ENCODE results near the gene COL8A1. TPM values are rescaled to one million over a fixed set of nuclear protein-coding genes. Genes with fewer than 3 reads are reported as not detected.

COL8A1 gene
- total RNA-seq, 1 experiment from 2014 or later, result 0.13 TPM

DNA sequence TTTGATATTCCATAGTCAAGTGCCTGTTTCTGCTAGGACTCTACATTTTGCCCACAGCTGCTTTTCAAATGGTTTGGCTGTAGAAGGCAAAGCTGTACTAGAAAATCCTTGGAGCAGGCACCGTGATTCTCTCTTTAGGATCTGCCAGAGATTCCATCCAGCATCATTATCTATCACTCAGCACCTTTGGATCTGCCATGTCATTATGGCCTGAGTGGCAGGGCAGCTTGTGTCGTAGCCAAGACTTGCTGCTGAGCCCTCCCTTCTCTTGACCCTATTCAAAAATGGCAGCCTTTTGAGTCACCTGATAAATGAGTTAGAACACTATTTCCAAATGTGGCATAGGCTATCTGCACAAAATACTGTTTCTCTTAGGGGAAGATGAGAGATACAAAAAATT lies 171.2 kb downstream of the COL8A1 start:
- no peak for ATAC-seq
- no peaks in the 10 kb centered on the region for H3K36me3 ChIP-seq (ENCODE audit: control insufficient read depth, insufficient read depth, low read length)
- ChIA-PET CTCF (no interaction called here), POLR2A (no interaction called here)
- intact Hi-C loops (cut with micrococcal nuclease; ENCODE audit: unreplicated experiment), result no loop called here
- no peak for DNase-seq (ENCODE audit: low read depth, low spot score)
- H3K27me3 ChIP-seq (ENCODE audit: control insufficient read depth, insufficient read depth, low read length), result peaks cover 3% of the 10 kb centered on the region; the same call in 1 of the 2 replicates
- in situ Hi-C loops (cut with HindIII; ENCODE audit: low pct_unique_long_range_greater_than_20kb, low sequenced_read_pairs), result no loop called here
- peaks cover 6% of the 10 kb centered on the region; the same call in 1 of the 2 replicates for H3K9me3 ChIP-seq (ENCODE audit: control insufficient read depth, insufficient read depth, low read depth, low read length)
- TF ChIP-seq REST (IDR thresholded peaks at IDR 0.05; ENCODE audit: insufficient read depth in 1 of 2, low read depth in 2 of 2, low read length in 1 of 2) (no peak), SIN3A (IDR thresholded peaks at IDR 0.05; ENCODE audit: borderline replicate concordance, insufficient read depth, low read depth, low read length) (no peak), CTCF (IDR thresholded peaks at IDR 0.05) (no peak), POLR2AphosphoS5 (IDR thresholded peaks at IDR 0.05; ENCODE audit: low read depth, low read length) (no peak), TCF7L2 (IDR thresholded peaks at IDR 0.05; ENCODE audit: low read depth, low read length) (no peak)
- H3K4me1 ChIP-seq (ENCODE audit: control insufficient read depth, insufficient read depth, low read length), result no peaks in the 10 kb centered on the region
- BruUV-seq (replicated peaks), result no TSS peak
- H3K27ac ChIP-seq (ENCODE audit: low read length), result no peak overlapping the region
- no peak overlapping the region for H3K4me3 ChIP-seq (ENCODE audit: low read depth in 2 of 2, low read length in 2 of 2)

DNA sequence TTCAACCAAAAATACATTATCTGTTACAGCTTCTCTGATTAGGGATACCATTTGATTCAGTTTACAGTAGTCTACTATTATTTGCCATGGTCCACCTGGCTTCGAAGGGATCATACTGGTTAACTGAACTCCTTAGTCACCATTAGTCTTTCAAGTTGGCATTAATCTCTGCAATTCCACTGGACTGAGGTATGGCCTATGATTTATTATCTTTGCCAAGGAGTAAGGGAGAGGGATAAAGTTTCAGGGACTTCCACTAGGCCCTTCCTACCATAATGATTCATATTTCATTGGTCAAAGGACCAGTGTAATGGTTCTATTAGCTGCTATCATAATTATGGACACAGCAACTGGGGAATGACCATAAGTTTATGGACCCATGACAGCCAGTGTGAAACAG lies 172.0 kb downstream of the COL8A1 start:
- TF ChIP-seq SIN3A (IDR thresholded peaks at IDR 0.05; ENCODE audit: borderline replicate concordance, insufficient read depth, low read depth, low read length) (no peak), REST (IDR thresholded peaks at IDR 0.05; ENCODE audit: insufficient read depth in 1 of 2, low read depth in 2 of 2, low read length in 1 of 2) (no peak), POLR2AphosphoS5 (IDR thresholded peaks at IDR 0.05; ENCODE audit: low read depth, low read length) (no peak), CTCF (IDR thresholded peaks at IDR 0.05) (no peak), TCF7L2 (IDR thresholded peaks at IDR 0.05; ENCODE audit: low read depth, low read length) (no peak)
- H3K4me1 ChIP-seq (ENCODE audit: control insufficient read depth, insufficient read depth, low read length), result no peaks in the 10 kb centered on the region
- no peaks in the 10 kb centered on the region for H3K36me3 ChIP-seq (ENCODE audit: control insufficient read depth, insufficient read depth, low read length)
- no peak overlapping the region for H3K4me3 ChIP-seq (ENCODE audit: low read depth in 2 of 2, low read length in 2 of 2)
- no peaks in the 10 kb centered on the region for H3K9me3 ChIP-seq (ENCODE audit: control insufficient read depth, insufficient read depth, low read depth, low read length)
- H3K27ac ChIP-seq (ENCODE audit: low read length), result no peak overlapping the region
- in situ Hi-C loops (cut with HindIII; ENCODE audit: low pct_unique_long_range_greater_than_20kb, low sequenced_read_pairs) (no loop called here), intact Hi-C loops (cut with micrococcal nuclease; ENCODE audit: unreplicated experiment) (no loop called here)
- BruUV-seq (replicated peaks), result no TSS peak
- CTCF ChIA-PET, result no interaction called here
- peaks cover 3% of the 10 kb centered on the region for H3K27me3 ChIP-seq (ENCODE audit: control insufficient read depth, insufficient read depth, low read length)
- POLR2A ChIA-PET, result no interaction called here
- no peak for DNase-seq (ENCODE audit: low read depth, low spot score)
- no peak for ATAC-seq

All from Panc1 (cell line).